Measurements from ENCODE around the gene HEY2.

- TF ChIP-seq CTCF (IDR thresholded peaks at IDR 0.05) (no peak), POLR2A (IDR thresholded peaks at IDR 0.05) (no peak)
Measured at GRCh38 chr6:125765944-125766343, 16.5 kb downstream of the HEY2 start.
